ENCODE data around the gene ABCB7. TPM values are rescaled to one million over a fixed set of nuclear protein-coding genes. Genes with fewer than 3 reads are reported as not detected.
"Not testable (repeated sequence)": the region's sequence is repeated elsewhere in the genome, so short reads cannot be mapped to it uniquely, and the experiment has no call there.

ABCB7 gene
- total RNA-seq, 2 experiments from 2014 or later = 26.7 to 31.7 TPM

- no peak for DNase-seq (ENCODE audit: low spot score)
- BruUV-seq (replicated peaks) = no TSS peak
- H2AFZ ChIP-seq (ENCODE audit: low read length) = no peak overlapping the region
- no peaks in the 10 kb centered on the region for H4K20me1 ChIP-seq (ENCODE audit: insufficient read depth, low read length)
- no peak overlapping the region for H3K4me2 ChIP-seq (ENCODE audit: low read length)
- H3K4me3 ChIP-seq (ENCODE audit: low read depth, low read length, poor library complexity, severe bottlenecking) = no peak overlapping the region
- H3K9me2 ChIP-seq (ENCODE audit: insufficient read depth, low read length) = no peaks in the 10 kb centered on the region
- no peaks in the 10 kb centered on the region for H3K79me2 ChIP-seq (ENCODE audit: insufficient read depth, low read depth, low read length)
- ChIA-PET POLR2A (no interaction called here), CTCF (ENCODE audit: unreplicated experiment) (no interaction called here)
- intact Hi-C loops (cut with micrococcal nuclease; ENCODE audit: unreplicated experiment) = no loop called here
- H3K9me3 ChIP-seq (ENCODE audit: low read length) = no peaks in the 10 kb centered on the region
- TF ChIP-seq, protein P1, sequence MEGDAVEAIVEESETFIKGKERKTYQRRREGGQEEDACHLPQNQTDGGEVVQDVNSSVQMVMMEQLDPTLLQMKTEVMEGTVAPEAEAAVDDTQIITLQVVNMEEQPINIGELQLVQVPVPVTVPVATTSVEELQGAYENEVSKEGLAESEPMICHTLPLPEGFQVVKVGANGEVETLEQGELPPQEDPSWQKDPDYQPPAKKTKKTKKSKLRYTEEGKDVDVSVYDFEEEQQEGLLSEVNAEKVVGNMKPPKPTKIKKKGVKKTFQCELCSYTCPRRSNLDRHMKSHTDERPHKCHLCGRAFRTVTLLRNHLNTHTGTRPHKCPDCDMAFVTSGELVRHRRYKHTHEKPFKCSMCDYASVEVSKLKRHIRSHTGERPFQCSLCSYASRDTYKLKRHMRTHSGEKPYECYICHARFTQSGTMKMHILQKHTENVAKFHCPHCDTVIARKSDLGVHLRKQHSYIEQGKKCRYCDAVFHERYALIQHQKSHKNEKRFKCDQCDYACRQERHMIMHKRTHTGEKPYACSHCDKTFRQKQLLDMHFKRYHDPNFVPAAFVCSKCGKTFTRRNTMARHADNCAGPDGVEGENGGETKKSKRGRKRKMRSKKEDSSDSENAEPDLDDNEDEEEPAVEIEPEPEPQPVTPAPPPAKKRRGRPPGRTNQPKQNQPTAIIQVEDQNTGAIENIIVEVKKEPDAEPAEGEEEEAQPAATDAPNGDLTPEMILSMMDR (conservative IDR thresholded peaks at IDR 0.05; ENCODE audit: low read length) = no peak
- TF ChIP-seq EZH2phosphoT487 (IDR thresholded peaks at IDR 0.05; ENCODE audit: borderline replicate concordance, low read depth, low read length) = no peak
- H3K4me1 ChIP-seq (ENCODE audit: insufficient read depth, low read length, poor library complexity, severe bottlenecking) = no peaks in the 10 kb centered on the region
- H3K36me3 ChIP-seq (ENCODE audit: insufficient read depth, low read length) = no peaks in the 10 kb centered on the region
- no peak overlapping the region for H3K27ac ChIP-seq (ENCODE audit: low read depth, low read length, poor library complexity, severe bottlenecking)
Observed at GRCh38 chrX:75045369-75045768, 110.7 kb downstream of the ABCB7 start.

DNA sequence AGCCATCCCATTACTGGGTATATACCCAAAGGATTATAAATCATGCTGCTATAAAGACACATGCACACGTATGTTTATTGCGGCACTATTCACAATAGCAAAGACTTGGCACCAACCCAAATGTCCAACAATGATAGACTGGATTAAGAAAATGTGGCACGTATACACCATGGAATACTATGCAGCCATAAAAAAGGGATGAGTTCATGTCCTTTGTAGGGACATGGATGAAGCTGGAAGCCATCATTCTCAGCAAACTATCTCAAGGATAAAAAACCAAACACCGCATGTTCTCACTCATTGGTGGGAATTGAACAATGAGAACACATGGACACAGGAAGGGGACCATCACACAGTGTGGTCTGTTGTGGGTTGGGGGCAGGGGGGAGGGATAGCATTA lies 111.9 kb downstream of the ABCB7 start:
- H2AFZ ChIP-seq (ENCODE audit: low read length); H3K27ac ChIP-seq (ENCODE audit: low read depth, low read length, poor library complexity, severe bottlenecking); intact Hi-C loops (cut with micrococcal nuclease; ENCODE audit: unreplicated experiment); H3K4me2 ChIP-seq (ENCODE audit: low read length); H3K79me2 ChIP-seq (ENCODE audit: insufficient read depth, low read depth, low read length); H3K4me1 ChIP-seq (ENCODE audit: insufficient read depth, low read length, poor library complexity, severe bottlenecking); DNase-seq (ENCODE audit: low spot score); H3K9me3 ChIP-seq (ENCODE audit: low read length); H4K20me1 ChIP-seq (ENCODE audit: insufficient read depth, low read length); H3K9me2 ChIP-seq (ENCODE audit: insufficient read depth, low read length); BruUV-seq (replicated peaks); POLR2A ChIA-PET; H3K36me3 ChIP-seq (ENCODE audit: insufficient read depth, low read length); H3K4me3 ChIP-seq (ENCODE audit: low read depth, low read length, poor library complexity, severe bottlenecking); CTCF ChIA-PET (ENCODE audit: unreplicated experiment): not testable (repeated sequence)

GRCh38 chrX:75038925-75039324 lies 117.2 kb downstream of the ABCB7 start:
- TF ChIP-seq, protein P1 (conservative IDR thresholded peaks at IDR 0.05; ENCODE audit: low read length) = peak; percentile 72
- no peak for TF ChIP-seq EZH2phosphoT487 (IDR thresholded peaks at IDR 0.05; ENCODE audit: borderline replicate concordance, low read depth, low read length)
- Histone ChIP-seq H3K9me2 (ENCODE audit: insufficient read depth, low read length) (no peaks in the 10 kb centered on the region), H3K4me2 (ENCODE audit: low read length) (no peak overlapping the region), H3K4me3 (ENCODE audit: low read depth, low read length, poor library complexity, severe bottlenecking) (no peak overlapping the region), H2AFZ (ENCODE audit: low read length) (no peak overlapping the region), H3K27ac (ENCODE audit: low read depth, low read length, poor library complexity, severe bottlenecking) (no peak overlapping the region), H3K9me3 (ENCODE audit: low read length) (no peaks in the 10 kb centered on the region), H3K4me1 (ENCODE audit: insufficient read depth, low read length, poor library complexity, severe bottlenecking) (no peaks in the 10 kb centered on the region), H3K79me2 (ENCODE audit: insufficient read depth, low read depth, low read length) (no peaks in the 10 kb centered on the region), H3K36me3 (ENCODE audit: insufficient read depth, low read length) (no peaks in the 10 kb centered on the region), H4K20me1 (ENCODE audit: insufficient read depth, low read length) (no peaks in the 10 kb centered on the region)
- ChIA-PET CTCF (ENCODE audit: unreplicated experiment) (no interaction called here), POLR2A (no interaction called here)
- BruUV-seq (replicated peaks) = no TSS peak
- peak; percentile 37 for DNase-seq (ENCODE audit: low spot score)
- intact Hi-C loops (cut with micrococcal nuclease; ENCODE audit: unreplicated experiment) = loop anchor here (10.0 kb wide), 1 partner anchor 566 kb away; no protein-coding TSS in a partner anchor

Small RNA genes lying within 50 kb of the gene (small RNA-seq; reads per million reads assigned to genes)
- not detected for gene BUD31P2
- gene RNU6-562P = not detected

Other genes with a start within 250 kb of the ABCB7 start
- not detected in 2 replicates for gene NEXMIF, start 230.8 kb downstream of the ABCB7 start, total RNA-seq (2014; rRNA removed; shearing (Covaris generic))
- not detected in 2 replicates for gene NEXMIF, start 230.8 kb downstream of the ABCB7 start, total RNA-seq (2022)
- gene UPRT, start 117.8 kb upstream of the ABCB7 start, total RNA-seq (2014; rRNA removed; shearing (Covaris generic)) = 12.9 and 14.9 TPM in 2 replicates
- 18.4 and 19.1 TPM in 2 replicates for gene UPRT, start 117.8 kb upstream of the ABCB7 start, total RNA-seq (2022)